H9 (cell line): ENCODE results near the gene NDN. TPM values are rescaled to one million over a fixed set of nuclear protein-coding genes. Genes with fewer than 3 reads are reported as not detected.

Source experiments
- DNase-seq: peaks from one replicate; pipeline ENCODE4 v3.0.0-alpha.2; 2017
- H2AFZ ChIP-seq: one replicate; pipeline ENCODE4 v1.6.1; 2013; ENCODE audit warnings: mild to moderate bottlenecking, low read length, control low read depth, moderate library complexity
- H2AK5ac ChIP-seq: 2 replicates; pipeline ENCODE4 v1.6.1; 2013; ENCODE audit warnings: low read length, control low read depth, mixed read lengths; ENCODE audit not compliant: insufficient read length
- H2BK120ac ChIP-seq: one replicate; pipeline ENCODE4 v1.6.1; 2013; ENCODE audit warnings: low read depth, mild to moderate bottlenecking, low read length, control low read depth, inconsistent platforms; ENCODE audit not compliant: poor library complexity, severe bottlenecking
- H2BK12ac ChIP-seq: 2 replicates; pipeline ENCODE4 v1.6.1; 2013; ENCODE audit warnings: low read length, control low read depth, mixed read lengths, low read depth; ENCODE audit not compliant: insufficient read length
- H2BK15ac ChIP-seq: 2 replicates; pipeline ENCODE4 v1.6.1; 2013; ENCODE audit warnings: low read depth, low read length, control low read depth
- H2BK20ac ChIP-seq: one replicate; pipeline ENCODE4 v1.6.1; 2013; ENCODE audit warnings: low read depth, mild to moderate bottlenecking, low read length, control low read depth, inconsistent platforms; ENCODE audit not compliant: poor library complexity, severe bottlenecking
- H2BK5ac ChIP-seq: 2 replicates; pipeline ENCODE4 v1.6.1; 2013; ENCODE audit warnings: low read length, control low read depth, mixed read lengths; ENCODE audit not compliant: insufficient read length
- H3K14ac ChIP-seq: 2 replicates; pipeline ENCODE4 v1.6.1; 2013; ENCODE audit warnings: low read length, control low read depth; ENCODE audit not compliant: insufficient read depth
- H3K18ac ChIP-seq: 2 replicates; pipeline ENCODE4 v1.6.1; 2013; ENCODE audit warnings: low read depth, mild to moderate bottlenecking, mixed read lengths, low read length, control low read depth; ENCODE audit not compliant: insufficient read length
- H3K23ac ChIP-seq: 2 replicates; pipeline ENCODE4 v1.6.1; 2013; ENCODE audit warnings: low read length, control low read depth, mixed read lengths, low read depth; ENCODE audit not compliant: insufficient read length
- H3K23me2 ChIP-seq: 2 replicates; pipeline ENCODE4 v1.6.1; 2013; ENCODE audit warnings: low read depth, mild to moderate bottlenecking, mixed read lengths, low read length, control low read depth; ENCODE audit not compliant: insufficient read length, poor library complexity, severe bottlenecking
- H3K27ac ChIP-seq: 2 replicates; pipeline ENCODE4 v1.5.1; 2013; ENCODE audit warnings: low read length, control low read depth, mixed read lengths, low read depth; ENCODE audit not compliant: insufficient read length
- H3K27me3 ChIP-seq: 2 replicates; pipeline ENCODE4 v1.6.1; 2013; ENCODE audit warnings: low read length, control low read depth, inconsistent platforms; ENCODE audit not compliant: insufficient read depth
- H3K4ac ChIP-seq: 2 replicates; pipeline ENCODE4 v1.6.1; 2013; ENCODE audit warnings: low read depth, mild to moderate bottlenecking, control low read depth, inconsistent platforms, low read length, moderate library complexity
- H3K4me1 ChIP-seq: 2 replicates; pipeline ENCODE4 v1.6.1; 2013; ENCODE audit warnings: low read length, control low read depth, inconsistent platforms; ENCODE audit not compliant: insufficient read depth
- H3K4me2 ChIP-seq: 2 replicates; pipeline ENCODE4 v1.6.1; 2013; ENCODE audit warnings: low read length, control low read depth, mixed read lengths; ENCODE audit not compliant: insufficient read length, insufficient read depth
- H3K56ac ChIP-seq: 2 replicates; pipeline ENCODE4 v1.6.1; 2013; ENCODE audit warnings: low read depth, mild to moderate bottlenecking, mixed read lengths, low read length, control low read depth; ENCODE audit not compliant: insufficient read length
- H3K79me1 ChIP-seq: 2 replicates; pipeline ENCODE4 v1.6.1; 2013; ENCODE audit warnings: low read depth, mild to moderate bottlenecking, moderate library complexity, low read length, control low read depth, inconsistent platforms; ENCODE audit not compliant: insufficient read depth, poor library complexity, severe bottlenecking
- H3K79me2 ChIP-seq: 2 replicates; pipeline ENCODE4 v1.6.1; 2013; ENCODE audit warnings: low read length, control low read depth, inconsistent platforms; ENCODE audit not compliant: insufficient read depth
- H3K9ac ChIP-seq: 2 replicates; pipeline ENCODE4 v1.6.1; 2013; ENCODE audit warnings: low read length, control low read depth, mixed read lengths; ENCODE audit not compliant: insufficient read length; ENCODE audit errors: extremely low read depth
- H3K9me3 ChIP-seq: one replicate; pipeline ENCODE4 v1.6.1; 2013; ENCODE audit warnings: low read depth, low read length, inconsistent platforms; ENCODE audit not compliant: control insufficient read depth
- H3T11ph ChIP-seq: one replicate; pipeline ENCODE4 v1.6.1; 2013; ENCODE audit warnings: mild to moderate bottlenecking, low read length, control low read depth, inconsistent platforms
- H4K20me1 ChIP-seq: one replicate; pipeline ENCODE4 v1.6.1; 2013; ENCODE audit not compliant: control insufficient read depth, insufficient read length, insufficient read depth
- H4K5ac ChIP-seq: 2 replicates; pipeline ENCODE4 v1.6.1; 2013; ENCODE audit warnings: low read depth, mild to moderate bottlenecking, mixed read lengths, low read length, control low read depth; ENCODE audit not compliant: insufficient read length
- H4K8ac ChIP-seq: replicated peaks from 2 replicates; pipeline ENCODE4 v1.6.1; 2013; ENCODE audit warnings: low read length, control low read depth, mixed read lengths, low read depth; ENCODE audit not compliant: insufficient read length
- H4K91ac ChIP-seq: 2 replicates; pipeline ENCODE4 v1.6.1; 2013; ENCODE audit warnings: low read depth, mild to moderate bottlenecking, moderate library complexity, mixed read lengths, low read length, control low read depth; ENCODE audit not compliant: insufficient read length
- H3K27ac Mint-ChIP-seq, 3 experiments: 2 replicates in 2 of 3; 3 replicates in 1 of 3; pipeline ENCODE4 v1.8.0; 2020 to 2021; ENCODE audit warnings: mixed read lengths in 3 of 3, mild to moderate bottlenecking in 1 of 3, moderate library complexity in 1 of 3
- H3K27me3 Mint-ChIP-seq: 2 replicates; pipeline ENCODE4 v1.8.0; 2021; ENCODE audit warnings: low read depth, mild to moderate bottlenecking, moderate library complexity, mixed read lengths
- H3K36me3 Mint-ChIP-seq, 3 experiments: 2 replicates in 2 of 3; 3 replicates in 1 of 3; pipeline ENCODE4 v1.8.0; 2020 to 2021; ENCODE audit warnings: low read depth in 3 of 3, mixed read lengths in 3 of 3; ENCODE audit not compliant: insufficient read depth in 1 of 3
- H3K4me1 Mint-ChIP-seq, 2 experiments: 2 replicates each; pipeline ENCODE4 v1.8.0; 2020; ENCODE audit warnings: mixed read lengths in 2 of 2
- H3K4me3 Mint-ChIP-seq, 2 experiments: 2 replicates in 1 of 2; 3 replicates in 1 of 2; pipeline ENCODE4 v1.8.0; 2020 to 2021; ENCODE audit warnings: mild to moderate bottlenecking in 2 of 2, mixed read lengths in 2 of 2, moderate library complexity in 1 of 2
- H3K9me3 Mint-ChIP-seq, 2 experiments: 2 replicates in 1 of 2; 3 replicates in 1 of 2; pipeline ENCODE4 v1.8.0; 2020; ENCODE audit warnings: mild to moderate bottlenecking in 2 of 2, mixed read lengths in 2 of 2, moderate library complexity in 1 of 2
- WGBS: extraction: QIAGEN DNeasy Blood & Tissue Kit; methylation state at CpG from one replicate; pipeline ENCODE4 v1.1.7; 2013; ENCODE audit warnings: missing lambda C conversion rate, low lambda C conversion rate, mixed read lengths; ENCODE audit not compliant: insufficient read length; ENCODE audit errors: extremely low coverage; 5-methylcytosine and 5-hydroxymethylcytosine counted together
- total RNA-seq: library from RNA; stranded (reverse); gene quantifications from 2 replicates; pipeline ENCODE4 v1.2.1, GENCODE V29; 2021
- TF ChIP-seq, protein P1 (sequence below): fragments of 200-600 bp; sonication (generic); conservative IDR thresholded peaks from 3 replicates; pipeline ENCODE4 v1.8.0; 2021; ENCODE audit warnings: antibody characterized with exemption, mild to moderate bottlenecking

Gene NDN
- total RNA-seq, 1 experiment from 2014 or later, result 34.8 TPM

DNA sequence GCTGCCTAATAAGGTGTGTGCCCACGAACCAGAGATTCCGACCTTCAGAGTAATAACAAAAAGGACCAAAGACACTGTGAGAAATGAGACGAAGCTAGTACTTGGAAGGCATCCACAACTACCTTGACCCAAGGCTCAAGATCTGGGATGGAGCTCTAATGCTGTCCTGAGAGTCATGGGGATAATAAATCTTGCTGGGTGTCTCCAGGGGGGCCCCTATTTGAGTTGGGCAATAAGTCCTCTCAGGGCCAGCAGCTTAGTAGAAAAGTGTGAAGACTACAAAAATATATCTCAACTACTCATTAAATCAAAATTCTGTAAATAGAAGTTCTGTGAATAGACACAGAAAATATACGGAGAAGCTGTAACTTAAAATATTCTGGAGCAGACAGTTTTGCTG, 2.9 kb upstream of the NDN start:
- H2AFZ ChIP-seq, result no peak overlapping the region
- Mint-ChIP-seq H3K27me3 (peaks cover 4% of the 10 kb centered on the region), H3K27ac (no peak overlapping the region), H3K4me3 (no peak overlapping the region), H3K36me3 (peaks cover 3 to 9% (median 4%) of the 10 kb centered on the region in 3 experiments; a peak in 6 of 7 replicates), H3K9me3 (peaks cover 62 to 63% of the 10 kb centered on the region in 2 experiments), H3K4me1 (peaks cover 10 to 11% of the 10 kb centered on the region in 2 experiments)
- no peak overlapping the region for H3K27ac ChIP-seq
- no peak overlapping the region for H3K23ac ChIP-seq
- WGBS, result no CpG with 5 or more reads among the region's 4 CpGs
- no peak overlapping the region for H2BK12ac ChIP-seq
- no peak overlapping the region for H4K5ac ChIP-seq
- H3K27me3 ChIP-seq, result no peaks in the 10 kb centered on the region
- H4K91ac ChIP-seq, result no peak overlapping the region
- DNase-seq, result no peak
- no peaks in the 10 kb centered on the region for H4K20me1 ChIP-seq
- H2BK20ac ChIP-seq, result no peak overlapping the region
- H3K23me2 ChIP-seq, result no peaks in the 10 kb centered on the region
- no peak overlapping the region for H2AK5ac ChIP-seq
- H3K56ac ChIP-seq, result no peak overlapping the region
- H2BK5ac ChIP-seq, result no peak overlapping the region
- no peaks in the 10 kb centered on the region for H3K79me1 ChIP-seq
- no peaks in the 10 kb centered on the region for H3K79me2 ChIP-seq
- no peak overlapping the region for H3T11ph ChIP-seq
- H2BK15ac ChIP-seq, result no peak overlapping the region
- no peak overlapping the region for H4K8ac ChIP-seq
- no peak overlapping the region for H3K9ac ChIP-seq
- no peak overlapping the region for H3K4ac ChIP-seq
- H3K4me1 ChIP-seq, result no peaks in the 10 kb centered on the region
- no peak overlapping the region for H3K4me2 ChIP-seq
- TF ChIP-seq, protein P1, sequence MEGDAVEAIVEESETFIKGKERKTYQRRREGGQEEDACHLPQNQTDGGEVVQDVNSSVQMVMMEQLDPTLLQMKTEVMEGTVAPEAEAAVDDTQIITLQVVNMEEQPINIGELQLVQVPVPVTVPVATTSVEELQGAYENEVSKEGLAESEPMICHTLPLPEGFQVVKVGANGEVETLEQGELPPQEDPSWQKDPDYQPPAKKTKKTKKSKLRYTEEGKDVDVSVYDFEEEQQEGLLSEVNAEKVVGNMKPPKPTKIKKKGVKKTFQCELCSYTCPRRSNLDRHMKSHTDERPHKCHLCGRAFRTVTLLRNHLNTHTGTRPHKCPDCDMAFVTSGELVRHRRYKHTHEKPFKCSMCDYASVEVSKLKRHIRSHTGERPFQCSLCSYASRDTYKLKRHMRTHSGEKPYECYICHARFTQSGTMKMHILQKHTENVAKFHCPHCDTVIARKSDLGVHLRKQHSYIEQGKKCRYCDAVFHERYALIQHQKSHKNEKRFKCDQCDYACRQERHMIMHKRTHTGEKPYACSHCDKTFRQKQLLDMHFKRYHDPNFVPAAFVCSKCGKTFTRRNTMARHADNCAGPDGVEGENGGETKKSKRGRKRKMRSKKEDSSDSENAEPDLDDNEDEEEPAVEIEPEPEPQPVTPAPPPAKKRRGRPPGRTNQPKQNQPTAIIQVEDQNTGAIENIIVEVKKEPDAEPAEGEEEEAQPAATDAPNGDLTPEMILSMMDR, result no peak
- no peak overlapping the region for H3K18ac ChIP-seq
- peaks cover 53% of the 10 kb centered on the region for H3K9me3 ChIP-seq
- no peak overlapping the region for H2BK120ac ChIP-seq
- no peak overlapping the region for H3K14ac ChIP-seq
